Pancreas (tissue), 10 donors: ENCODE measurements around the gene COLEC11. TPM values are rescaled to one million over a fixed set of nuclear protein-coding genes. Genes with fewer than 3 reads are reported as not detected.
A peak's percentile ranks its signal among the peaks of the same experiment; 100 is the strongest.
"Not testable (repeated sequence)": the region's sequence is repeated elsewhere in the genome, so short reads cannot be mapped to it uniquely, and the experiment has no call there.

Source experiments
- ATAC-seq, 4 donors: fragments of 200-7000 bp; cut with Tn5 transposase; one replicate each; pipeline versions ENCODE4 v1.8.0 to v1.9.1; 2020; ENCODE audit warnings: mild to moderate bottlenecking in 4 of 4, moderate library complexity in 4 of 4
- DNase-seq, 6 donors: peaks; one replicate each; pipeline ENCODE4 v3.0.0-alpha.2; 2020
- FAIRE-seq: peaks from 2 replicates; lab custom pipeline; 2012; peaks lifted over from hg19 to GRCh38; lab: Jason Lieb, UNC
- H3K27ac ChIP-seq, 4 donors: fragments of 200-600 bp; sonication (generic); 1 replicate in 3 of 4; 2 replicates in 1 of 4; pipeline versions ENCODE4 v1.5.0 to v1.8.0; 2020
- H3K27me3 ChIP-seq, 4 donors: fragments of 200-600 bp; one replicate each; pipeline ENCODE4 v1.8.0; 2021
- H3K36me3 ChIP-seq, 3 donors: fragments of 200-600 bp; sonication (generic) in 1 of 3; one replicate each; pipeline versions ENCODE4 v1.5.0 to v1.8.0; 2020 to 2021
- H3K4me1 ChIP-seq, 3 donors: fragments of 200-600 bp; one replicate each; pipeline ENCODE4 v1.8.0; 2021
- H3K4me3 ChIP-seq, 4 donors: fragments of 200-600 bp; sonication (generic) in 2 of 4; one replicate each; pipeline versions ENCODE4 v1.5.0 to v1.8.0; 2020 to 2021
- H3K9me3 ChIP-seq, 4 donors: fragments of 200-600 bp; one replicate each; pipeline ENCODE4 v1.8.0; 2021
- WGBS, 2 donors: extraction: QIAGEN DNeasy Blood & Tissue Kit; methylation state at CpG; one replicate each; pipeline ENCODE4 v1.1.7; 2013; 5-methylcytosine and 5-hydroxymethylcytosine counted together
- intact Hi-C, 3 donors: fragments of 100-400 bp; cut with DNase I; formaldehyde crosslinking; loops; one replicate each; pipeline versions ENCODE4 v1.11.1 to v1.14.2; 2022
- polyA plus RNA-seq, 2 donors: library from polyadenylated mRNA; stranded (reverse); fragments of 200-250 nt; gene quantifications; one replicate each; pipeline ENCODE4 v1.2.3, GENCODE V29; 2013
- total RNA-seq, 6 donors: library from RNA; stranded (reverse); fragmentation: NEBNext Ultra II Directional in 4 of 6; extraction: Animal tissue kit (Norgen Biotek cat#: 25700) in 4 of 6; gene quantifications; one replicate each; pipeline versions ENCODE4 v1.2.1 to v1.2.4, GENCODE V29; 2021 to 2023
- TF ChIP-seq, protein P1 (sequence below), 4 donors: fragments of 200-600 bp; sonication (generic) in 3 of 4; IDR thresholded peaks; one replicate each; pipeline versions ENCODE4 v1.5.0 to v1.8.0; 2021; ENCODE audit warnings: antibody characterized with exemption in 4 of 4
- donor health status: healthy with polysubstance abuse.
- donor health status: DM: no; HTN: no; CAD: no; lungs with moderate emphysema.
- donor health status: DM: no; HTN: no; CAD: no.
- donor health status: control.
- donor health status: control.
- donor health status: Bipolar disorder and iron deficiency.
- donor health status: DM: yes; HTN: yes; CAD: no.
- donor health status: DM: no; HTN: no; CAD: no.
- donor health status: DM: no; HTN: no; CAD: no.
- donor health status: DM: yes; HTN: yes; CAD: no.

The COLEC11 gene
- total and polyA plus RNA-seq, 8 donors = 2.0 to 11.9 (median 3.5) TPM

DNA sequence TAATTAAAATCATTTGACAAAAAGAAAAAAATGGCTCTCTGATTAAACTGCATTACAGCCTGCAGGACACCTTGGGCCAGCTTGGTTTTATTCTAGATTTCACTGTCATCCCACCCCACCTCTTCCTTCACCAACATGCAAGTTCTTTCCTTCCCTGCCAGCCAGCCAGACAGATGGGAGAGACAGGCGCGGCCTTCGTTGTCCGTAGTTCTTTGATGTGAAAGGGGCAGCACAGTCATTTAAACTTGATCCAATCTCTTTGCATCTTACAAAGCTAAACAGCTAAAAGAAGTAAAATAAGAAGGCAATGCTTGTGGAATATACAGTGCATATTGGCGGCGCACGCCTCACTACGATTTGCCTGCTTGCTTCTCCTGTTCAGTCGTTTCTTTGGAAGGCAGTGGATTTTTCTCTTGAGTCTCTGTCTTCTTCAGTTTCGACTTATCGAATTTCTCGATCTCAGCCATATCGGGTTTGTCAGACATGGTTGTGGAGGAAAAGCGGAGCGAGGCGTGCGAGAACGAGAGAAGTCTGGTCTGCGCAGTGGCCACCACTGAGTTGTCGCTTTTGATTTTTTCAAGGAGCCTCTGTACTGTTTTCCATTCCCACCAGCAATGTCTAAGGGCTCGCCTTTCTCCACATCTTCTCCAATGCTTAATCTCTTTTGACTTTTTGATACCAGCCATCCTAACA, 22.4 kb downstream of the COLEC11 start:
- no peak overlapping the region for H3K4me3 ChIP-seq
- H3K36me3 ChIP-seq = no peaks in the 10 kb centered on the region
- no peak for FAIRE-seq
- DNase-seq = peak in 2 of 6 donors; percentile 3 to 20
- TF ChIP-seq, protein P1, sequence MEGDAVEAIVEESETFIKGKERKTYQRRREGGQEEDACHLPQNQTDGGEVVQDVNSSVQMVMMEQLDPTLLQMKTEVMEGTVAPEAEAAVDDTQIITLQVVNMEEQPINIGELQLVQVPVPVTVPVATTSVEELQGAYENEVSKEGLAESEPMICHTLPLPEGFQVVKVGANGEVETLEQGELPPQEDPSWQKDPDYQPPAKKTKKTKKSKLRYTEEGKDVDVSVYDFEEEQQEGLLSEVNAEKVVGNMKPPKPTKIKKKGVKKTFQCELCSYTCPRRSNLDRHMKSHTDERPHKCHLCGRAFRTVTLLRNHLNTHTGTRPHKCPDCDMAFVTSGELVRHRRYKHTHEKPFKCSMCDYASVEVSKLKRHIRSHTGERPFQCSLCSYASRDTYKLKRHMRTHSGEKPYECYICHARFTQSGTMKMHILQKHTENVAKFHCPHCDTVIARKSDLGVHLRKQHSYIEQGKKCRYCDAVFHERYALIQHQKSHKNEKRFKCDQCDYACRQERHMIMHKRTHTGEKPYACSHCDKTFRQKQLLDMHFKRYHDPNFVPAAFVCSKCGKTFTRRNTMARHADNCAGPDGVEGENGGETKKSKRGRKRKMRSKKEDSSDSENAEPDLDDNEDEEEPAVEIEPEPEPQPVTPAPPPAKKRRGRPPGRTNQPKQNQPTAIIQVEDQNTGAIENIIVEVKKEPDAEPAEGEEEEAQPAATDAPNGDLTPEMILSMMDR (IDR thresholded peaks at IDR 0.05) = no peak
- H3K27ac ChIP-seq = no peak overlapping the region
- H3K27me3 ChIP-seq = no peaks in the 10 kb centered on the region
- H3K9me3 ChIP-seq = no peaks in the 10 kb centered on the region
- intact Hi-C loops = no loop called here
- ATAC-seq = no peak
- no peaks in the 10 kb centered on the region for H3K4me1 ChIP-seq
- 93 to 97% methylated on average over 21 of the region's 21 CpGs for WGBS, 2 donors

GRCh38 chr2:3618367-3618766, 23.5 kb downstream of the COLEC11 start:
- TF ChIP-seq, protein P1 (IDR thresholded peaks at IDR 0.05) = no peak
- FAIRE-seq (no peak), ATAC-seq (no peak), DNase-seq (no peak)
- intact Hi-C loops = no loop called here
- Histone ChIP-seq H3K36me3 (no peaks in the 10 kb centered on the region), H3K4me3 (no peak overlapping the region), H3K9me3 (no peaks in the 10 kb centered on the region), H3K27ac (no peak overlapping the region), H3K27me3 (no peaks in the 10 kb centered on the region), H3K4me1 (no peaks in the 10 kb centered on the region)

GRCh38 chr2:3619033-3619432, 24.1 kb downstream of the COLEC11 start:
- H3K27me3 ChIP-seq = no peaks in the 10 kb centered on the region
- TF ChIP-seq, protein P1 (IDR thresholded peaks at IDR 0.05) = no peak
- FAIRE-seq = no peak
- no peak overlapping the region for H3K27ac ChIP-seq
- ATAC-seq = no peak
- 88 to 92% methylated on average over 2 of the region's 2 CpGs for WGBS, 2 donors
- no peaks in the 10 kb centered on the region for H3K36me3 ChIP-seq
- no peaks in the 10 kb centered on the region for H3K4me1 ChIP-seq
- H3K4me3 ChIP-seq = no peak overlapping the region
- no peak for DNase-seq
- intact Hi-C loops = no loop called here
- no peaks in the 10 kb centered on the region for H3K9me3 ChIP-seq

DNA sequence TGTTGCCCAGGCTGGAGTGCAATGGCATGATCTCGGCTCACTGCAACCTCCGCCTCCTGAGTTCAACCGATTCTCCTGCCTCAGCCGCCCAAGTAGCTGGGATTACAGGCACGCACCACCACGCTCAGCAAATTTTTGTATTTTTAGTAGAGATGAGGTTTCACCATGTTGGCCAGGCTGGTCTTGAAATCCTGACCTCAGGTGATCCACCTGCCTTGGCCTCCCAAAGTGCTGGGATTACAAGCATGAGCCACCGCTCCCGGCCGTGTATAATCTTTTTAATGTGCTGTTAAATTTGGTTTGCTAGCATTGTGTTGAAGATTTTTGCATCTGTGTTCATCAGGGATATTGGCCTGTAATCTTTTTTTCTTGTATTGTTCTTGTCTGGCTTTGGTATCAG, 24.7 kb downstream of the COLEC11 start:
- H3K27ac ChIP-seq, FAIRE-seq, H3K9me3 ChIP-seq, ATAC-seq, H3K4me3 ChIP-seq, intact Hi-C loops, H3K4me1 ChIP-seq, H3K36me3 ChIP-seq, H3K27me3 ChIP-seq: not testable (repeated sequence)
- 94 to 95% methylated on average over 9 of the region's 9 CpGs for WGBS, 2 donors
- DNase-seq = peak in 1 of 6 donors; percentile 3

DNA sequence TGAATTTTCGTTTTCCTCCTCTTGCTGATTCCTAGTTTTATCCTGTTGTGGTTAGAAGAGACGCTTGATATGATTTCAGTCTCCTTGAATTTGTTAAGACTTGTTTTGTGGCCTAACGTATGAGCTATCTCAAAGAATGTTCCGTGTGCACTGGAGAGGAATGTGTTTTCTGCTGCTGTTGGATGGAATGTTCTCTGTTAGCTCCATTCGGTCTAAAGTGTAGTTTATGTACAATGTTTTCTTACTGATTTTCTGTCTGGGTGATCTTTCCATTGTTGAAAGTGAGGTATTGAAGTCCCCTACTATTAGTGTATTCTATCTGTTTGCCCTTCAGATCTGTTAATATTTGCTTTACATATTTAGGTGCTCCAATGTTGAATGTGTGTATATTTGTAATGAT, 25.9 kb downstream of the COLEC11 start:
- H3K4me1 ChIP-seq = no peaks in the 10 kb centered on the region
- no peak overlapping the region for H3K27ac ChIP-seq
- FAIRE-seq (no peak), DNase-seq (no peak), ATAC-seq (peak in 1 of 4 donors; percentile 33)
- 44% methylated on average over 5 of the region's 5 CpGs for WGBS, 2 donors
- no peaks in the 10 kb centered on the region for H3K36me3 ChIP-seq
- no peaks in the 10 kb centered on the region for H3K9me3 ChIP-seq
- TF ChIP-seq, protein P1 (IDR thresholded peaks at IDR 0.05) = no peak
- intact Hi-C loops = no loop called here
- H3K27me3 ChIP-seq = no peaks in the 10 kb centered on the region
- no peak overlapping the region for H3K4me3 ChIP-seq
